ENCODE data around the gene MYO3A.

Gene MYO3A

GRCh38 chr10:26081459-26081858, 147.4 kb downstream of the MYO3A start:
- no peak overlapping the region for H3K4me3 ChIP-seq (ENCODE audit: low read depth, low read length)
- ChIA-PET CTCF (no interaction called here), POLR2A (no interaction called here)
- TF ChIP-seq CTCF (IDR thresholded peaks at IDR 0.05; ENCODE audit: insufficient read depth, low read length, missing control alignments) = no peak
- DNase-seq (ENCODE audit: low read depth, low spot score) = no peak

- no peak overlapping the region for H3K4me3 ChIP-seq (ENCODE audit: low read depth, low read length)
- no peak for TF ChIP-seq CTCF (IDR thresholded peaks at IDR 0.05; ENCODE audit: insufficient read depth, low read length, missing control alignments)
- CTCF ChIA-PET = no interaction called here
- POLR2A ChIA-PET = no interaction called here
- no peak for DNase-seq (ENCODE audit: low read depth, low spot score)
These were observed 151.5 kb downstream of the MYO3A start for GRCh38 chr10:26085549-26085948.

- no peak for DNase-seq (ENCODE audit: low read depth, low spot score)
- CTCF ChIA-PET = no interaction called here
- H3K4me3 ChIP-seq (ENCODE audit: low read depth, low read length) = no peak overlapping the region
- POLR2A ChIA-PET = no interaction called here
- no peak for TF ChIP-seq CTCF (IDR thresholded peaks at IDR 0.05; ENCODE audit: insufficient read depth, low read length, missing control alignments)
These were observed 153.6 kb downstream of the MYO3A start for GRCh38 chr10:26087666-26088065.

- DNase-seq (ENCODE audit: low read depth, low spot score) = no peak
- CTCF ChIA-PET = no interaction called here
- TF ChIP-seq CTCF (IDR thresholded peaks at IDR 0.05; ENCODE audit: insufficient read depth, low read length, missing control alignments) = no peak
These were observed 156.0 kb downstream of the MYO3A start for GRCh38 chr10:26090026-26090425.

DNA sequence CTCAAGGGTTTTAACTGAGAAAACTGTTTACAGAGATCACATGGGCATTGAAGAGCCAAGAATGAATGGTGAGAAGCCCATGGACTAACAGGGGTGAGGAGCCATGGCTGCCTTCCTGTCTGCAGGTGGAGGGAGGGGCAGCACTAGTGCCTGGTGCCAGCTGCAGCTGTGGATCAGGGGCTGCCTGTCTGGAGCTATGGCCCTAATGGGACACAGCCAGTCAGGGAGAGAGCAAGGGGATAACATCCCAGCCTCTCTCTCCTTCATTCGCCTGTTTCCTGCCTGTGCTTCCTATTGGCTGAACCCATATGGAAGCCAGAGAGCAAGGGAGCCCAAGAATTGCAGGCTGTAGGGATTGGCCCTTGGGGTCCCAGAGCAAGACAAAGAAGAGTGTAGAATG, 156.7 kb downstream of the MYO3A start:
- POLR2A ChIA-PET = no interaction called here
- no peak overlapping the region for H3K4me3 ChIP-seq (ENCODE audit: low read depth, low read length)
- no peak for TF ChIP-seq CTCF (IDR thresholded peaks at IDR 0.05; ENCODE audit: insufficient read depth, low read length, missing control alignments)
- CTCF ChIA-PET = no interaction called here
- DNase-seq (ENCODE audit: low read depth, low spot score) = no peak

More at GRCh38 chr10:26090026-26090425, 156.0 kb downstream of the MYO3A start:
- H3K4me3 ChIP-seq (ENCODE audit: low read depth, low read length) = no peak overlapping the region
- POLR2A ChIA-PET = no interaction called here

DNA sequence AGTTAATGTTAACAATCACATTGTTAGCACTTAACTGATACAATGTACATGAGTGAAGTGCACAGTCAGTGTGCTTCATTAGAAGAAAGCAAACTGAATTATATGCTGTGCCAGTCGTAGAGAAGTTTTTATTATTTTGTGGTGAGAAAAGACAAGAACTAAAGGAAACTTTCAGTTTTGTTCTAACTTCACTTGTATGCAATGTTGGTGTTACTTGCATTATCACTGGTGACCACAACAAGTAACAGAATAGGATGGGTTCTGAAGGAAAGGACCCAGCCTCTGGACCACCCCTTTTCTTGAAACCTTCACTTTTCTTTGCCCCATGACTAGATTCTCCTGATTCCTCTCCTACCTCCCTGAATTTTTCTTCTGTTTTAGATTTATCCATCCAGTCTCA, 159.2 kb downstream of the MYO3A start:
- no peak for TF ChIP-seq CTCF (IDR thresholded peaks at IDR 0.05; ENCODE audit: insufficient read depth, low read length, missing control alignments)
- H3K4me3 ChIP-seq (ENCODE audit: low read depth, low read length) = no peak overlapping the region
- ChIA-PET CTCF (no interaction called here), POLR2A (no interaction called here)
- DNase-seq (ENCODE audit: low read depth, low spot score) = no peak
